ENCODE results near the gene PARD3. TPM values are rescaled to one million over a fixed set of nuclear protein-coding genes. Genes with fewer than 3 reads are reported as not detected.
A peak's percentile ranks its signal among the peaks of the same experiment; 100 is the strongest.
"Not testable (repeated sequence)": the region's sequence is repeated elsewhere in the genome, so short reads cannot be mapped to it uniquely, and the experiment has no call there.

PARD3 gene
- total RNA-seq, 1 experiment from 2014 or later = 50.0 TPM

GRCh38 chr10:34083567-34083966 lies 731.5 kb downstream of the PARD3 start:
- Histone ChIP-seq H3K4me3 (no peak overlapping the region), H3K27me3 (no peaks in the 10 kb centered on the region)

GRCh38 chr10:34081948-34082347 lies 733.1 kb downstream of the PARD3 start:
- H3K27me3 ChIP-seq = no peaks in the 10 kb centered on the region
- DNase-seq = no peak
- H3K9me3 ChIP-seq = no peaks in the 10 kb centered on the region
- no peak overlapping the region for H3K4me3 ChIP-seq
- H3K36me3 ChIP-seq = no peaks in the 10 kb centered on the region

More at GRCh38 chr10:34083567-34083966, 731.5 kb downstream of the PARD3 start:
- DNase-seq = no peak
- no peaks in the 10 kb centered on the region for H3K9me3 ChIP-seq
- no peaks in the 10 kb centered on the region for H3K36me3 ChIP-seq

DNA sequence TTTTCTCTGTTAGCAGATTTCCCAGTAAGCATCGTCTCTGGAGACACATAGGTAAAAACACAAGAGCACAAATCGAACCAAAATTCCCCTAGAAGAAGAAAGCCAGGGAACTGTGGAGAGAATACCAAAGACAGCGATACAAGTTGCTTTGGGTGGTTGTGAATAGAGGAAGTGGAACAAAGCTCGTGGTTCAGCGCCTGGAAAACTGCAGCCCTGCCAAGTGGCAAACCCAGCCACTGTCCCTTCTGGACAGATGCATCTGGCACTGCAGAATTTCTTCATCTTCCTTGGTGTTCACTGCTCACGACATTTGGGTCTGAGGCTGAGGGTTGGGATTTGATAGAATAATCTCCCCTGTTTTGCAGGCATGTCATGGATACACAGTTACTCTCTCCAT lies 733.8 kb downstream of the PARD3 start:
- Histone ChIP-seq H3K27me3 (no peaks in the 10 kb centered on the region), H3K9me3 (no peaks in the 10 kb centered on the region), H3K4me3 (no peak overlapping the region), H3K36me3 (no peaks in the 10 kb centered on the region)
- DNase-seq = no peak

DNA sequence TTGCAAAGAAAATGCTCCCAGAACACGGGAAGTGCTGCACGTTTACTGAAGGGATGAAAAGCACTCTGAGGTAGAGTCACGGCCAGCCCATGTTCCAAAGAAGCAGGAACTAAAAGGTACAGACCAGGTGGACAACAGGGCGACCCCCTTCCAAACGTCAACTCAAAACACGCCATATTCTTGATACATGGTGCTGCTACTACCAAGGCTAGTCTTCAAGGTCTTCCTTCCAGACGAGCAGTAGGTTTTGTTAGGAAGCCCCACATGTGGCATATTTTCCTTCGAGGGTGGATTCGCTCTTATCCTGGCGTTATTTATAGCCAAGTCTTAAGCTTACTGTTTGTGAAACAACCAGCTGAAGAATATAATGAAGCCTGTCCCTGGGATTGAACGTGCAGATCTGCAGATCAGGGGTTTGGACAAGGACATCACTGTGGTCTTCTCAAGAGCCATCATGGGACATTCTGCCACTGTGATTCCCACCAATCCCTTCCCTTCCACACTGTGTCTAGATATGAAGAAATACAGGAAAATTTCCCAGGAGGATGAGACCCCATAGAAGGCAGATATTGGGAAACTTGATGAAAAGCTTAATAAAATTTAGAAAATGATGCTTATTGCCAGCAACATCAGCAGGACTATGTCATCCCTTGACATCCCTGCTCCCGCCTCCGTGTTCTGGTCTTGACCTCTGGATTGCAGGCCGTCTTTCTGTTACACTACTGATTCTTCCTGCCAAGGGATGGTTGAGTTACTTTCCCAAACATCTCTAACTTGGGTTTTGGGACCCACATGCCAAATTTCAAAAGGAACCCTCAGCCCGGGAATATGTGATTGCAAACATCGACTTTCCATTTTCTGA lies 734.4 kb downstream of the PARD3 start:
- Histone ChIP-seq H3K27me3 (no peaks in the 10 kb centered on the region), H3K4me3 (no peak overlapping the region), H3K36me3 (no peaks in the 10 kb centered on the region), H3K9me3 (no peaks in the 10 kb centered on the region)
- no peak for DNase-seq

DNA sequence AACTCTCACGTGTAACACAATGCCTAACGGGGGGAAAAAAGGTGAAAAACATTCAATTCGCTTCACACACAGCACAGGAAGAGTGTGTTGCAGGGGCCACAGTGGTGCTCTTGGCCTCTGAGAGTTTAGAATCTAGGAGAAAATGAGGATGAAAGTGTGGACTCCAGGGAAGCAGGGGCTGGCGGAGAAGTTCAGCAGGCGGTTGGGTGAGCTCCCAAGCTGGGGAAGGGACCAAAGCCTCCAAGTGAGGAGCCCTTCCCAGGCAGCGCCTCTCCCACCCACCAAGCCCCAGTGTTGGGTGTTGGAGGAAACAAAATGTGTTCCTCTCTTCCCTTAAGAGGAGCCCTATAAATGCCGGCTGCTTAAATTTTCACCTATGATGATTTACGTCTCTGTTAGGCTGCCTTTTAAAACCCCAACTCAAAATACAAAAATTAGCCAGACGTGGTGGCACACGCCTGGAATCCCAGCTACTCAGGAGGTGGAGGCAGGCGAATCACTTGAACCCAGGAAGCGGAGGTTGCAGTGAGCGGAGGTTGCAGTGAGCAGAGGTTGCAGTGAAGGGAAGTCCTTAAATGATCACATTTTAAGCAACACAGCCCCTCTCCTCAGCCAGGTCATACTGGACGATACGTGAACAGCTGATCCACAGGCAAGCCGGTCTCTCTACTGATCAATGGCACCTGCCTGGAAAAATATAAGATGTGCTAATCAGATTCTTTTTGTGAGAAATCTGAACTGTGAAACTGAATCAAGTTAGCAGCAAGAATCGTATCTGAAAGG lies 735.2 kb downstream of the PARD3 start:
- Histone ChIP-seq H3K9me3 (no peaks in the 10 kb centered on the region), H3K4me3 (no peak overlapping the region), H3K27me3 (no peaks in the 10 kb centered on the region), H3K36me3 (no peaks in the 10 kb centered on the region)
- no peak for DNase-seq

DNA sequence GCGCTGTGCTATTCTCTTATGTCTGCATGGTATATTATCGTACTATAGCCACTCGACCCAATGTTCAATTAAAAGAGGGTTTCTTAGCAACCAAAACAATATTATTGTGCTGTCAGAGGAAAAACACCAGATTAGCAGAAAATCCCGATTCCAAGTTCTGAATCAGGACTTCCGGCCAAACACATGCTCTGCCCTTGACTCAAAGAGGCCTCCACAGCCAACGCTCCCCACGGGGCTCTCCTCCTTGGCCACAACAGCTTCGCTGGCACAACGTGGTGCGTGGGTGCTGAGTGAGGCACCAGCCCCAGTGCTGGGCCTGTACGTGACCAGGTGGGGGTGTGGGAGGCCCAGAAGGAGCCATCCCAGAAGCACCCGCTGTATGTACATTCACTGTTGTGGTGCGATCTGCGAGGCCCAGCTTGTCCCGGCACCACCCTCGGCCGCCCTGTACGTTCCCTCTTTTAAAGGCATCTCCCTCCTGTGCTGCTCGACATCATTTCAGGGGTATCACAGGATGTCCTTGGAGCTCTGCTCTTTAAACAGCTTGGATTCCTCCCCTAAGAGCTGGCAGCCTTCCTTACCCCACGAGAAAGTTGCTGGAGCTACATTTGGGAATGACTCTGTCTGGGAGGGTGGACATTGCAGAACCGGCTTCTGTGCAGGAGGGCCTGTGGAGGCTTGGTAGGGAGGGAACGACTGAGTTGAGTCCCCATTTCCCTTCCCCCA lies 736.2 kb downstream of the PARD3 start:
- Histone ChIP-seq H3K36me3 (no peaks in the 10 kb centered on the region), H3K4me3 (no peak overlapping the region), H3K9me3 (no peaks in the 10 kb centered on the region), H3K27me3 (no peaks in the 10 kb centered on the region)
- DNase-seq = peak; percentile 17

DNA sequence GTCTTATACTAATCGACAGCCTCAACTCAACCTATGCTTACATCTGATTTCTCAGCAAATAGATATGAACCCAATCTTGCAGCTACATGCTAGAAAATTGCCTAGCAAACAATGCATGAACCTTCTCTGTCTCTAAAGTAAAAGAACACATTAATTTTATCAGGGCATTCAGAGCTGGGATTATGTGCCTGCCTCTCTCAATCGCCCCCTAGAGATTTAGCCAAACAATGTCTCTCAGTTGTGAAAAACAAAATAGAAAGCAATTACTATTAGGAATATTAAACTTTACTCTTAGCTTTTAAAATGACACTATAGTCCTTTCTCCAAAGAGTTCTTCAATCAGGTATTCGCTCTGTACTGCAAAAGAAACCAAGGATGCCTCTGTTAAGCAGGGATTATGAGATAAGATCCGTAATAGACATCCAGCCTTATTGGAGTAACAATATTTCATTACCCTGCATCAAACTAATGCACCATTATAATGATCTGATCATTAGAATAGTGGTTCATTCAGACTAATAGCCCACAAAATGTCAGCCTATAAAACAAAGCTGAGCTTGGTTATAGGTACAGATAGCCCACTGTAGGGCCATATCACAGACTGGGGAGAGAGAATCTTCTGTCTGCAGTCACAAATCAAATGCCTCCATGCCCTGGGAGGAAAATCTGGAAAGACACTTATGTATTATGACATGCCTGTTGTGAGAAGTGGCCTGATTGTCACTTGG lies 736.9 kb downstream of the PARD3 start:
- H3K36me3 ChIP-seq = no peaks in the 10 kb centered on the region
- no peak overlapping the region for H3K4me3 ChIP-seq
- DNase-seq = no peak
- H3K9me3 ChIP-seq = no peaks in the 10 kb centered on the region
- H3K27me3 ChIP-seq = no peaks in the 10 kb centered on the region

DNA sequence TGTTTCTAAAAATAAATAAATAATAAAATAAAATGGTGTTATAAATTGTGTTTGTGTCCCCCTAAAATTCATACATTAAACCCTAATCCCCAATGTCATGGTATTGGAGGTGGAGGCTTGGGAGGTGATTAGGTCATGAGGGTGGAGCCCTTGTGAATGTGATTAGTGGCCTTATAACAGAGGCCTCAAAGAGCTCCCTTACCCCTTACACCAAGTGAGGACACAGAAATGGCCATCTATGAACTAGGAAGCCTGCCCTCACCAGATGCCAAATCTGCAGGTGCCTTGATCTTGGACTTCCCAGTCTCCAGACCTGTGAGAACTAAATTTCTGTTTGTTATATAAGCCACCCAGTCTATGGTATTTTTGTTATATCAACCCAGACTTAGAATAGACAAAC lies 738.7 kb downstream of the PARD3 start:
- no peak for DNase-seq
- Histone ChIP-seq H3K36me3 (no peaks in the 10 kb centered on the region), H3K9me3 (no peaks in the 10 kb centered on the region; the same call in 1 of the 2 replicates), H3K27me3 (no peaks in the 10 kb centered on the region), H3K4me3 (no peak overlapping the region)

GRCh38 chr10:34075254-34075926 lies 739.7 kb downstream of the PARD3 start:
- no peaks in the 10 kb centered on the region for H3K36me3 ChIP-seq
- no peak overlapping the region for H3K4me3 ChIP-seq
- H3K9me3 ChIP-seq = no peaks in the 10 kb centered on the region; the same call in 1 of the 2 replicates
- no peak for DNase-seq
- H3K27me3 ChIP-seq = no peaks in the 10 kb centered on the region

GRCh38 chr10:34074051-34074450 lies 741.0 kb downstream of the PARD3 start:
- Histone ChIP-seq H3K9me3 (peaks cover 3% of the 10 kb centered on the region), H3K36me3 (no peaks in the 10 kb centered on the region), H3K4me3 (no peak overlapping the region), H3K27me3 (no peaks in the 10 kb centered on the region)
- no peak for DNase-seq

GRCh38 chr10:34067741-34068140 lies 747.4 kb downstream of the PARD3 start:
- not testable (repeated sequence) for H3K36me3 ChIP-seq, H3K27me3 ChIP-seq, H3K4me3 ChIP-seq, DNase-seq
- peaks cover 20% of the 10 kb centered on the region for H3K9me3 ChIP-seq

DNA sequence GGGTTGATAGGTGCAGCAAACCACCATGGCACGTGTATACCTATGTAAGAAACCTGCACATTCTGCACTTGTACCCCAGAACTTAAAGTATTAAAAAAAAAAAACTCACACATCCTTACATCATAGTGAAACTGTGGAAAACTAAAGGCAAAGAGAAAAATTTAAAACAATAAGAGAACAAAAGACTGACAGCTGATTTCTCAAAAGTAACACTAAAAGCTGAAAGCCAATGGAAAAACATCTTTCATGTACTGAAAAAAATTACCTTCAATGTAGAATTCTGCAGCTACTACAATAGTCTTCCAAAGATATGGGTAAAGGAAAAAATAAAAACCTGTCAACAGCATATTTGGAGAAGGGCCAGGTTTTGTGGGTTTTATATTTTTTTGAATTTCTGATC lies 751.5 kb downstream of the PARD3 start:
- Histone ChIP-seq H3K9me3 (peaks cover 23% of the 10 kb centered on the region), H3K27me3 (no peaks in the 10 kb centered on the region), H3K36me3 (no peaks in the 10 kb centered on the region), H3K4me3 (no peak overlapping the region)
- DNase-seq = no peak

- DNase-seq = no peak
- H3K27me3 ChIP-seq = no peaks in the 10 kb centered on the region
- peaks cover 23% of the 10 kb centered on the region for H3K9me3 ChIP-seq
- no peaks in the 10 kb centered on the region for H3K36me3 ChIP-seq
- H3K4me3 ChIP-seq = no peak overlapping the region
Observed at GRCh38 chr10:34061841-34062240, 753.3 kb downstream of the PARD3 start.

Data from MG63 (cell line).